ENCODE data around the gene PHKB.

Gene PHKB

DNA sequence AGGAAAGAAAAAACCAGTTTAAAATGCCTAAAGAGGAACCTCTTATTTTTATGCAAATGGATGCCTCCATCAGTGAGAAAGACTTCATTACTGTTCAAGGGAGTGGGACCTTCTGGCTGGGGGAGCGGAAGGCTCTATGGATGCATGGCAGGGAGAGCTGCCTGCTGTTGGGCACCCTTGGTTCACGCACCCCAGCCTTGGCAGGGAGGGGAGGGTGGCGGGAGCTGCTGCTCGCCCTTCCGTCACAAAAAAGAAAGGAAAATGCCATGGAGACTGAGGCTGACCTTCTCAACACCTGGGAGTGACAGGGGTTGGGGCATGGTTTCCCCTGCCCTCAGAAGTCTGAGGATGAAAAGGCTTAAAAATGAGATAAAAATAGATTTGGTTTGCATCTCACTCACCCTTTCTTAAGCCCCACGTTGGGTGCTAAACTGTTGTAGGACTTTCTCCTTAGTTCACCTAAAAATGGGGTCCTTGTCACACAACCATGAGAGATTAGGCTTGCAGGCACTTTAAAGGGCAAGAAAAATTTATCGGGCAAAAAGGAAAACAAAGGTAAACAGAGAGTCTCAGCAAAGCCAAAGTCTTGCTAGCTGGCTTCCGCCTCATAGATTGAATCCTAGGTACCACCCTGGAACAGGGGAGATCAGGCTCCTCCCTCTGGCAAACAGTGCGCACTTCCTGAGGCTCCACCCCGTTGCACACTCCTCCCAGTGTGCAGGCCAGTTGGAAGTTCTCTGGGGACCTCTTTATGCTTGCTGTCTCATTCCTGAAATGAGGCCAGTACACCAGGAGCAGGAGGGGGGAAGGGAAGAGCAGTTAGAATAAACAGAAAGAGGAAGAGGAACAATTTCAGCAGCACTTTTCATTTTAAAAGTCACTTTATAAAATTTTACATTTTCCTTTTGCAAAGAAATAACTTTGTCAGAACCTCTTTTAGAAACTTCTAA, 31.6 kb downstream of the PHKB start:
- TF ChIP-seq, protein P1, sequence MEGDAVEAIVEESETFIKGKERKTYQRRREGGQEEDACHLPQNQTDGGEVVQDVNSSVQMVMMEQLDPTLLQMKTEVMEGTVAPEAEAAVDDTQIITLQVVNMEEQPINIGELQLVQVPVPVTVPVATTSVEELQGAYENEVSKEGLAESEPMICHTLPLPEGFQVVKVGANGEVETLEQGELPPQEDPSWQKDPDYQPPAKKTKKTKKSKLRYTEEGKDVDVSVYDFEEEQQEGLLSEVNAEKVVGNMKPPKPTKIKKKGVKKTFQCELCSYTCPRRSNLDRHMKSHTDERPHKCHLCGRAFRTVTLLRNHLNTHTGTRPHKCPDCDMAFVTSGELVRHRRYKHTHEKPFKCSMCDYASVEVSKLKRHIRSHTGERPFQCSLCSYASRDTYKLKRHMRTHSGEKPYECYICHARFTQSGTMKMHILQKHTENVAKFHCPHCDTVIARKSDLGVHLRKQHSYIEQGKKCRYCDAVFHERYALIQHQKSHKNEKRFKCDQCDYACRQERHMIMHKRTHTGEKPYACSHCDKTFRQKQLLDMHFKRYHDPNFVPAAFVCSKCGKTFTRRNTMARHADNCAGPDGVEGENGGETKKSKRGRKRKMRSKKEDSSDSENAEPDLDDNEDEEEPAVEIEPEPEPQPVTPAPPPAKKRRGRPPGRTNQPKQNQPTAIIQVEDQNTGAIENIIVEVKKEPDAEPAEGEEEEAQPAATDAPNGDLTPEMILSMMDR (IDR thresholded peaks at IDR 0.05; ENCODE audit: low read depth, low read length, poor library complexity, severe bottlenecking) = no peak
- TF ChIP-seq EZH2phosphoT487 (IDR thresholded peaks at IDR 0.05; ENCODE audit: borderline replicate concordance, low read length) = no peak
- peak overlapping the region; percentile 97 for H3K27ac ChIP-seq (ENCODE audit: low read depth, low read length)
- peak overlapping the region; percentile 93 for H3K4me2 ChIP-seq (ENCODE audit: low read length)
- peak overlapping the region; percentile 74 for H3K4me3 ChIP-seq (ENCODE audit: low read length)
- peaks cover 44% of the 10 kb centered on the region for H3K36me3 ChIP-seq (ENCODE audit: control insufficient read depth, low read length)
- peaks cover 57% of the 10 kb centered on the region for H3K4me1 ChIP-seq (ENCODE audit: control insufficient read depth, low read length)
- H3K9me3 ChIP-seq (ENCODE audit: control insufficient read depth, insufficient read depth, low read length) = peaks cover 35% of the 10 kb centered on the region; the same call in 1 of the 2 replicates
- H4K20me1 ChIP-seq (ENCODE audit: control insufficient read depth, insufficient read depth, low read depth, low read length) = no peaks in the 10 kb centered on the region
- peaks cover 64% of the 10 kb centered on the region for H3K79me2 ChIP-seq (ENCODE audit: control insufficient read depth, low read length)
- H3K27me3 ChIP-seq (ENCODE audit: control insufficient read depth, low read length) = no peaks in the 10 kb centered on the region
- H3F3A ChIP-seq (ENCODE audit: control insufficient read depth, insufficient read depth) = peaks cover 32% of the 10 kb centered on the region
- no peaks in the 10 kb centered on the region for H3K9me2 ChIP-seq (replicated peaks; ENCODE audit: control insufficient read depth, low read length)

GRCh38 chr16:47493381-47494337, 32.5 kb downstream of the PHKB start:
- TF ChIP-seq, protein P1 (IDR thresholded peaks at IDR 0.05; ENCODE audit: low read depth, low read length, poor library complexity, severe bottlenecking) = no peak
- no peak for TF ChIP-seq EZH2phosphoT487 (IDR thresholded peaks at IDR 0.05; ENCODE audit: borderline replicate concordance, low read length)
- H3K9me2 ChIP-seq (replicated peaks; ENCODE audit: control insufficient read depth, low read length) = no peaks in the 10 kb centered on the region
- peaks cover 27% of the 10 kb centered on the region; the same call in 1 of the 2 replicates for H3K9me3 ChIP-seq (ENCODE audit: control insufficient read depth, insufficient read depth, low read length)
- H4K20me1 ChIP-seq (ENCODE audit: control insufficient read depth, insufficient read depth, low read depth, low read length) = no peaks in the 10 kb centered on the region
- peak overlapping the region; percentile 74 for H3K4me3 ChIP-seq (ENCODE audit: low read length)
- H3K4me1 ChIP-seq (ENCODE audit: control insufficient read depth, low read length) = peaks cover 57% of the 10 kb centered on the region
- no peaks in the 10 kb centered on the region for H3K27me3 ChIP-seq (ENCODE audit: control insufficient read depth, low read length)
- H3K4me2 ChIP-seq (ENCODE audit: low read length) = peak overlapping the region; percentile 93
- peaks cover 32% of the 10 kb centered on the region for H3F3A ChIP-seq (ENCODE audit: control insufficient read depth, insufficient read depth)
- H3K79me2 ChIP-seq (ENCODE audit: control insufficient read depth, low read length) = peaks cover 54% of the 10 kb centered on the region
- H3K36me3 ChIP-seq (ENCODE audit: control insufficient read depth, low read length) = peaks cover 53% of the 10 kb centered on the region
- peak overlapping the region; percentile 97 for H3K27ac ChIP-seq (ENCODE audit: low read depth, low read length)

GRCh38 chr16:47499080-47499699, 38.1 kb downstream of the PHKB start:
- H3K36me3 ChIP-seq (ENCODE audit: control insufficient read depth, low read length) = peaks cover 65% of the 10 kb centered on the region
- H3K4me3 ChIP-seq (ENCODE audit: low read length) = no peak overlapping the region
- H3K27ac ChIP-seq (ENCODE audit: low read depth, low read length) = no peak overlapping the region
- H3F3A ChIP-seq (ENCODE audit: control insufficient read depth, insufficient read depth) = peaks cover 3% of the 10 kb centered on the region; the same call in 1 of the 2 replicates
- TF ChIP-seq, protein P1 (IDR thresholded peaks at IDR 0.05; ENCODE audit: low read depth, low read length, poor library complexity, severe bottlenecking) = no peak
- TF ChIP-seq EZH2phosphoT487 (IDR thresholded peaks at IDR 0.05; ENCODE audit: borderline replicate concordance, low read length) = no peak
- no peaks in the 10 kb centered on the region for H4K20me1 ChIP-seq (ENCODE audit: control insufficient read depth, insufficient read depth, low read depth, low read length)
- no peaks in the 10 kb centered on the region for H3K9me3 ChIP-seq (ENCODE audit: control insufficient read depth, insufficient read depth, low read length)
- peaks cover 25% of the 10 kb centered on the region for H3K79me2 ChIP-seq (ENCODE audit: control insufficient read depth, low read length)
- no peak overlapping the region for H3K4me2 ChIP-seq (ENCODE audit: low read length)
- H3K9me2 ChIP-seq (replicated peaks; ENCODE audit: control insufficient read depth, low read length) = no peaks in the 10 kb centered on the region
- H3K4me1 ChIP-seq (ENCODE audit: control insufficient read depth, low read length) = peaks cover 20% of the 10 kb centered on the region
- H3K27me3 ChIP-seq (ENCODE audit: control insufficient read depth, low read length) = no peaks in the 10 kb centered on the region

Measured in DOHH2 (cell line).